Muscle layer of colon (tissue), 2 donors: ENCODE data around the gene BAZ1B.
"Not testable (repeated sequence)": the region's sequence is repeated elsewhere in the genome, so short reads cannot be mapped to it uniquely, and the experiment has no call there.

Source experiments
- H3K27ac ChIP-seq: one replicate; pipeline ENCODE4 v1.7.0; 2013; ENCODE audit warnings: low read depth, mild to moderate bottlenecking, low read length, moderate library complexity
- H3K27me3 ChIP-seq, 2 donors: one replicate each; pipeline ENCODE4 v1.7.0; 2013; ENCODE audit warnings: low read length in 2 of 2, mild to moderate bottlenecking in 2 of 2; ENCODE audit not compliant: insufficient read depth in 2 of 2, control insufficient read depth in 1 of 2
- H3K36me3 ChIP-seq: one replicate; pipeline ENCODE4 v1.7.0; 2013; ENCODE audit warnings: mild to moderate bottlenecking, low read length; ENCODE audit not compliant: insufficient read depth
- H3K4me1 ChIP-seq: one replicate; pipeline ENCODE4 v1.7.0; 2013; ENCODE audit warnings: mild to moderate bottlenecking, low read length; ENCODE audit not compliant: insufficient read depth
- H3K4me3 ChIP-seq, 2 donors: one replicate each; pipeline ENCODE4 v1.7.0; 2013; ENCODE audit warnings: low read length in 2 of 2, low read depth in 1 of 2, mild to moderate bottlenecking in 1 of 2, moderate library complexity in 1 of 2
- H3K9ac ChIP-seq: one replicate; pipeline ENCODE4 v1.7.0; 2013; ENCODE audit warnings: low read length
- H3K9me3 ChIP-seq: one replicate; pipeline ENCODE4 v1.7.0; 2013; ENCODE audit warnings: mild to moderate bottlenecking, low read length
- donor health status: abdominal sarcoma.
- donor health status: Adenocarcinoma of cecum.

BAZ1B gene

DNA sequence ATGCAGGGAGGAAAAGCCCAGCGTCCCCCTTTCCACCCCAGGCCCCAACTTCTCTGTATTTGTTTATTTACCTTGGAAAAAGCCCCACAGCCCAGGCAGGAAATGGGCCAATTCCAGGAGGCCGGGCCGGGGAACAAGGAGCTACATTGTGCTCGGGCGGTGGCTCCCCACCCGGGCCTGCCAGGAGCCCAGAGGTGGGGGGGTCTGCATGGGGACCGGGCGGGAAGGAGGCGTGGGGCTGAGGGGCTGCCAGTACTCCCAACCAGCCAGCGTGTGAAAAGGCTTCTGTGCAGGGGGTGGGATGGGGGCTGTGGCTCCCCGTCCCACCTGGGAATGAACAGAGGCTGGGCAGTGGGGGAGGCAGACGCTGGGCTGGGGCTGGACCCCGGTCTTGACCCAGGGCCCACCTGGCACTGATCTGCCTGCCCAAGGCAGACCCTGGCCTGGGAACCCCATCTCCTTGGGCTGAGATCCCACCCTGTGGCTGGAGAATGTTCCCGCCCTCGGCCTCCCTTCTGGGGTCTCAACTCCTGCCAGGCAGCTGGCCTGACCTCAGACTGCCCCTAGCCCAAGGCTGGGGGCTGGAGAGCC is 111.5 kb downstream of the BAZ1B start:
- H3K9ac ChIP-seq, H3K36me3 ChIP-seq, H3K4me3 ChIP-seq, H3K27me3 ChIP-seq, H3K9me3 ChIP-seq, H3K27ac ChIP-seq, H3K4me1 ChIP-seq: not testable (repeated sequence)

DNA sequence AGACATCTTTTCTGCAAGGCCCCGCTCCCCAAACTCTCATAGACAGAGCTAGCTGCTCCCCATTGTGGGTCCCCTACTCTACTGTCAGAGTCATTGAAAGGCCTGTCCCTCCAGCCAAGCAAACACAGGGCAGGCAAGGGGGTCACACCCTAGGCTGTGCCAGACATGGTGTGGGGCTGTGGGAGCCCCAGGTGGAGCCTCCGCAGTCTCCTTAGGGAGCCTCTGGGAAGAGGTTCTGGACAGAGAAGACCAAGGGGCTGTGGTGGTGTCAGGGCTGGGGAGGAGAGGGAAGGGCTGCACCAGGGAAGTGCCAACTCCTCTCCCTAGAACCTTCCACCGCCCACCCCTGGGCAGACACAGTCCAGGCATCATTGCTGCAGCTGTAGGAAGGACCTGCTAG is 117.2 kb downstream of the BAZ1B start:
- H3K27ac ChIP-seq, H3K27me3 ChIP-seq, H3K36me3 ChIP-seq, H3K9ac ChIP-seq, H3K4me3 ChIP-seq, H3K4me1 ChIP-seq, H3K9me3 ChIP-seq: not testable (repeated sequence)

- not testable (repeated sequence) for H3K36me3 ChIP-seq, H3K27me3 ChIP-seq, H3K9me3 ChIP-seq, H3K4me3 ChIP-seq, H3K9ac ChIP-seq, H3K4me1 ChIP-seq, H3K27ac ChIP-seq
These were observed 122.7 kb downstream of the BAZ1B start for GRCh38 chr7:73399185-73400050.

GRCh38 chr7:73397521-73398281 is 124.4 kb downstream of the BAZ1B start:
- Histone ChIP-seq H3K4me1 (peaks cover 7% of the 10 kb centered on the region), H3K36me3 (no peaks in the 10 kb centered on the region), H3K9ac (no peak overlapping the region), H3K27ac (no peak overlapping the region), H3K4me3 (no peak overlapping the region), H3K9me3 (no peaks in the 10 kb centered on the region), H3K27me3 (no peaks in the 10 kb centered on the region)

DNA sequence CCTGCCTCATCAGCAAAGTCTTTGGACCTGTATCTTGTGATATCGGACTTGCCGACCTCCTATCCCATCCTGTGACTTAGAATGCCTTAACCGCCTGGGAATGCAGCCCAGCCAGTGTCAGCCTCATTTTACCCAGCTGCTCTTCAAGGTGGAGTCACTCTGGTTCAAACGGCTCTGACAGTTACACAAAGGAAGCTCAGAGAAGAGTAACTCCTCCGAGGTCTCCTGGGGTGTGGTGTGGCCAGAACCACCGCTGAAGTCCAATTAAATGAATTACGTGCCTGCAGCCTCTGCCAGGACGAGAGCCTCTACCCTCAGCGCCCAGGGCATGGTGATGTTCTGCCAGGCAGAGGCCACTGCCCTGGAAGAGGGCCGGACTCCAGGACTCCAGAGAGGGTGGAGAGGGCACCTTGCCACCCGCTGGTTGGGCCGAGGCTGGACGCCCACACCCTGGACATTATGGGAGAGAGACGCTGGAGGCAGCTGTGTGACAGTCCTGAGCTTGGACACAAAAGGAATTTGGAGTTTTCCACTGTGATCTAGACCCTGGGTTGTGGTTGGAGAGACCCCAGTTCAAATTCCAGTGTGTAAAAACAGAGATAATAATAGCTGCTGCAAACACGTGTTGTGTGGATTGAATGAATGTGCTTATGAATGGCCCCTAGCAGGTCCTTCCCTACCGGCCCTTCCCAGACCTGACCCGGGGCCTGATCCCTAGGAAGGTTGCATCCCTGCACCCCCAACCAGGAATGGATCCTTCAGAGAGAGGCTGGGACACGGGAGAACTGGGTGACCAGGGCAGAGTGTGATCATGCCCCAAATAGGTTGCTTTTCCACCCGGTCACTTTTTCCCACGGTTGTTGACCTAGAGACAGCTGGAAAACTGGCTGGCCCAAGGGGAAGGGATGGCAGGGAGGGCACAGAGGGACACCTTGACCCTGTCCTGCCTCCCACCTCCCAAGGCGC is 126.3 kb downstream of the BAZ1B start:
- Histone ChIP-seq H3K27me3 (no peaks in the 10 kb centered on the region), H3K9ac (no peak overlapping the region), H3K4me1 (peaks cover 7% of the 10 kb centered on the region), H3K36me3 (no peaks in the 10 kb centered on the region), H3K9me3 (no peaks in the 10 kb centered on the region), H3K4me3 (no peak overlapping the region), H3K27ac (no peak overlapping the region)

DNA sequence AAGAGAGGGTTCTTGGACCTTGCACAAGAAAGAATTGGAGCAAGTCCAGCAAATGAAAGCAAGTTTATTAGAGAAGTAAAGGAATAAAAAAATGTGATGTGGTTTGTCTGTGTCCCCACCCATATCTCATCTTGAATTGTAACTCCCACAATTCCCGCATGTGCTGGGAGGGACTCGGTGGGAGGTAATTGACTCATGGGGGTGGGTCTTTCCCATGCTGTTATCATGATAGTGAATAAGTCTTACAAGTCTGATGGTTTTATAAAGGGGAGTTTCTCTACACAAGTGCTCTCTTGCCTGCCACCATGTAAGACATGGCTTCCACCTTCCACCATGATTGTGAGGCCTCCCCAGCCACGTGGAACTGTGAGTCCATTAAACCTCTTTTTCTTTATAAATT is 127.7 kb downstream of the BAZ1B start:
- Histone ChIP-seq H3K9ac (no peak overlapping the region), H3K36me3 (no peaks in the 10 kb centered on the region), H3K9me3 (peaks cover 6% of the 10 kb centered on the region), H3K4me1 (peaks cover 7% of the 10 kb centered on the region), H3K27ac (no peak overlapping the region), H3K4me3 (no peak overlapping the region), H3K27me3 (no peaks in the 10 kb centered on the region)

- H3K4me1 ChIP-seq, result no peaks in the 10 kb centered on the region
- H3K9me3 ChIP-seq, result peaks cover 7% of the 10 kb centered on the region
- no peak overlapping the region for H3K4me3 ChIP-seq
- no peak overlapping the region for H3K9ac ChIP-seq
- no peak overlapping the region for H3K27ac ChIP-seq
- H3K36me3 ChIP-seq, result no peaks in the 10 kb centered on the region
- no peaks in the 10 kb centered on the region for H3K27me3 ChIP-seq
These were observed 130.7 kb downstream of the BAZ1B start for GRCh38 chr7:73391396-73391795.
